ENCODE data around the gene STRADB.

- no peak for TF ChIP-seq EP300 (IDR thresholded peaks at IDR 0.05)
- TF ChIP-seq POLR2AphosphoS5 (IDR thresholded peaks at IDR 0.05): no peak
- TF ChIP-seq CTCF (IDR thresholded peaks at IDR 0.05): no peak
These were observed 38.4 kb upstream of the STRADB start for GRCh38 chr2:201413143-201413542.

All from sigmoid colon (tissue), 4 donors.